MM.1S (cell line): ENCODE measurements around the gene NSUN5.
"Not testable (repeated sequence)": the region's sequence is repeated elsewhere in the genome, so short reads cannot be mapped to it uniquely, and the experiment has no call there.

Experiments used
- CTCF ChIP-seq: fragments of 300-600 bp; sonication (generic); IDR thresholded peaks from 2 replicates; pipeline ENCODE4 v1.5.1; 2016; ENCODE audit warnings: antibody characterized with exemption, low read length, mixed read lengths
- EZH2 ChIP-seq: fragments of 300-600 bp; sonication (generic); optimal IDR thresholded peaks from 2 replicates; pipeline ENCODE3; 2017; ENCODE audit warnings: low read depth, mild to moderate bottlenecking, antibody characterized with exemption, low read length, mixed read lengths
- EZH2phosphoT487 ChIP-seq: fragments of 300-600 bp; sonication (generic); IDR thresholded peaks from 2 replicates; pipeline ENCODE4 v1.6.1; 2018; ENCODE audit warnings: antibody characterized with exemption, low read length

DNA sequence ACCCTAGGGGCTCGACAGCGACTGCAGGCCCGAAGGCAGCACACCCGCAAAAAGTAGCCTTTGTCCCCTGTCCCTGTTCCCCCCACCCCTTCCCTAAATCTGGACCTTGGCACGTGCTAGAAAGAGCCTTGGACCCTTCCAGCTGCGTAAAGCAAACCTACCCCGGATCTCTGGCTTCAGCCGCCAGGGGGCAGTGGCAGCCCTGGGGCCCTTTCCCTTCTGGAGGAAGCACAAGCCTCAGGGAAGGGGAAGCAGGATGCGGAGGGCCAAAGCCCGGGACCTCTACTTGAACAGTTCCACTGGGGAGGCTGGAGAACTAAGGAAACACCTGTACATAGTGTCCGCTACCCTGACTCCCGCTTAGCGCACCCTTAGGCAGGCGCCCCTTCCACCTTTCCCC, 7.5 kb downstream of the NSUN5 start:
- TF ChIP-seq CTCF, EZH2, EZH2phosphoT487: not testable (repeated sequence)
